Stimulated activated CD8-positive, alpha-beta memory T cell treated with anti-CD3 and anti-CD28 coated beads, Interleukin-12 subunit alpha, Interleukin-12 subunit beta, amount 100 ng/mL, for 1 hour (primary cell): ENCODE data around the gene HIC1.
"Not testable (repeated sequence)": the region's sequence is repeated elsewhere in the genome, so short reads cannot be mapped to it uniquely, and the experiment has no call there.

ENCODE experiments used
- DNase-seq: peaks from one replicate; pipeline ENCODE4 v3.0.0-alpha.2; 2020; ENCODE audit warnings: low read depth

HIC1 gene

GRCh38 chr17:2054512-2055291 is at the start of gene HIC1:
Gene HIC1, plus strand, starts transcription at chr17:2055103. Its CDS starts 1,588 bp downstream, at chr17:2056691.
- DNase-seq: peak; percentile 52

GRCh38 chr17:2008332-2009126 is 46.4 kb upstream of the HIC1 start:
- no peak for DNase-seq

- no peak for DNase-seq
These were observed 45.2 kb upstream of the HIC1 start for GRCh38 chr17:2009737-2010136.

GRCh38 chr17:2011411-2012371 is 43.2 kb upstream of the HIC1 start:
- DNase-seq: no peak

GRCh38 chr17:2012499-2012898 is 42.4 kb upstream of the HIC1 start:
- DNase-seq: no peak

- not testable (repeated sequence) for DNase-seq
These were observed 41.5 kb upstream of the HIC1 start for GRCh38 chr17:2013220-2013993.

- DNase-seq: no peak
These were observed 40.9 kb upstream of the HIC1 start for GRCh38 chr17:2013994-2014317.

GRCh38 chr17:2015314-2015713 is 39.6 kb upstream of the HIC1 start:
- no peak for DNase-seq

GRCh38 chr17:2016494-2016893 is 38.4 kb upstream of the HIC1 start:
- DNase-seq: no peak

GRCh38 chr17:2017274-2017941 is 37.5 kb upstream of the HIC1 start:
- DNase-seq: no peak

GRCh38 chr17:2018716-2019510 is 36.0 kb upstream of the HIC1 start:
- no peak for DNase-seq

GRCh38 chr17:2019723-2020122 is 35.2 kb upstream of the HIC1 start:
- DNase-seq: no peak

GRCh38 chr17:2020721-2021120 is 34.2 kb upstream of the HIC1 start:
- DNase-seq: no peak

- no peak for DNase-seq
These were observed 32.2 kb upstream of the HIC1 start for GRCh38 chr17:2022647-2023240.

GRCh38 chr17:2023256-2023655 is 31.6 kb upstream of the HIC1 start:
- DNase-seq: no peak

- no peak for DNase-seq
These were observed 31.0 kb upstream of the HIC1 start for GRCh38 chr17:2023692-2024571.

- no peak for DNase-seq
These were observed 30.2 kb upstream of the HIC1 start for GRCh38 chr17:2024572-2025219.

- DNase-seq: peak; percentile 49
These were observed 29.7 kb upstream of the HIC1 start, which contains the start of gene RTN4RL1 for GRCh38 chr17:2025220-2025621. Gene RTN4RL1, minus strand, starts transcription at chr17:2025334. Its CDS starts 469 bp downstream, at chr17:2024865.
